Right forelimb (tissue), 1 donor: ENCODE data around the gene SMAD1.
"Not testable (repeated sequence)": the region's sequence is repeated elsewhere in the genome, so short reads cannot be mapped to it uniquely, and the experiment has no call there.

ENCODE experiments used
- DNase-seq: peaks from one replicate; pipeline ENCODE4 v3.0.0-alpha.2; 2018

SMAD1 gene

DNA sequence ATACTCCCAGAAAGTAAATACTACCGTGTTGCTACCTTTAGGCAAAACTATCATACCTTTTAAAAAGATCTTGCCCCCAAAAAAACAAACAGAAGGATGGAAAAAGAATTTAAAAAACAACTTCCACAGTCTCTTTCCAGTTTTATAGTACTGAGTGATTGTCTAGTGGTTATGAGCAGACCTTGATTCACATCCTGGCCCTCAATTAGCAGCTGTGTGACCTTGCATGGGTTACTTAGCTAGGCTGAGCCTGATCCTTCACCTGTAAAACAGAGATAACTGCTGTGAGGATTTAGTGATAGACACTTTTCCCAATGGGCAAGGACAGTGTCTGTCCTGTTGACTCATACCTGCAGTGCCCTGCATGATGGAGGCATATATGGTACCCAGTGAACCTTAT, 49.0 kb downstream of the SMAD1 start:
- no peak for DNase-seq

DNA sequence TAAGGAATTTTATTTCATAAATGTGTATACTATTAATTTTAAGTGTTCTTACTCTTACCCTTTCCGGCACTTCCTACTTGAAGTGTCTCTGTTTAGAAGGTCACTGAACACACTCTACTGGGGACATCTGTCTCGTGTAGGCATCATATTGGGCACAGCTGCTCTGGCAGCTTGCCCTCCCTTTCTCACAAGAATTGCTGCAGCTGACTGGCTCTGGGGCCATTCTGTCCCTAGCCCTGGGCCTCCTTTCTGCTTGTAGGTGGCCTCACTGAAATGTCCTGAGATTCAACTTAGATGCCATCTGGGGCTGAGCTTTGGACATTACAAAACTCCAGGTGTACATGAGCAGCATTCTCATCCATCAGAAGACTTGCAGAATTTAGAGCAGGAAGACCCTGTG, 49.6 kb downstream of the SMAD1 start:
- DNase-seq: no peak

- no peak for DNase-seq
Measured at GRCh38 chr4:145531859-145532258, 50.2 kb downstream of the SMAD1 start.

GRCh38 chr4:145533001-145533400, 51.3 kb downstream of the SMAD1 start:
- DNase-seq: no peak

- not testable (repeated sequence) for DNase-seq
Measured at GRCh38 chr4:145533415-145533814, 51.8 kb downstream of the SMAD1 start.

- DNase-seq: no peak
Measured at GRCh38 chr4:145533961-145534360, 52.3 kb downstream of the SMAD1 start.

DNA sequence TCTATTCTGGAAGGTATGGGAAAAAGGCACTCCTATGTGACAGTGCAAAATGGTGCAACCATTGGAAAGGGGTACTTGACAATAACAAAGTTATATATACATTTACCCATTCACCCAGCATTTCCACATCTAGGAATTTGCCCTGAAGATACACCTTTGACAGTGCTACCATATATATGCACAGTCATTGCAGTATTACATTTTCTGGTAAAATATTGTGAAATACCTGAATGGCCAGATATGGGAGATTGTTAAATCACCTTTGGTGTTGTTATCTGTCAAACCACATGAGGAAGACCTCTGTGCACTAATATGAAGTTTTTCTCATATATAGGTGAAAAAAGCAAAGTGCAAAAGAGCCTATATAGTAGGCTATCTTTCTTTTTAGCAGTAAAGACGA, 53.5 kb downstream of the SMAD1 start:
- no peak for DNase-seq

DNA sequence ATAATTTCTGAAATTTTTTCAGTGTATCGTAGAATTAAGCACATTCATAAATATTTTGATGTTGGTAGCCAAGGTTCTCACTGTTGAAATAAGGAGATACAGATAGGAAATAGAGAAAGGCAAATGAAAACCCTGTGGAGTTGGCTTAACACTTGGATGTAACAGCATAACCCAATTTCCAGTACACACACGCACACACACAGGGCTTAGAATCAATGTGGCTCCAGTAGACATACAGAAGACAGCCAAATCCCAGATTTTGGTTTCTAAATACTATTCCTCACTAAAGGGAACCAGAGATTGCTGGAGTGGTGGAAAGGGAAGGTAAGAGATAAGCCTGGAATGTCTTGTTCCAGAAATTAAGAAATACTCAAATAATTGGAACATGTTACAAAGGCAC, 54.4 kb downstream of the SMAD1 start:
- no peak for DNase-seq

DNA sequence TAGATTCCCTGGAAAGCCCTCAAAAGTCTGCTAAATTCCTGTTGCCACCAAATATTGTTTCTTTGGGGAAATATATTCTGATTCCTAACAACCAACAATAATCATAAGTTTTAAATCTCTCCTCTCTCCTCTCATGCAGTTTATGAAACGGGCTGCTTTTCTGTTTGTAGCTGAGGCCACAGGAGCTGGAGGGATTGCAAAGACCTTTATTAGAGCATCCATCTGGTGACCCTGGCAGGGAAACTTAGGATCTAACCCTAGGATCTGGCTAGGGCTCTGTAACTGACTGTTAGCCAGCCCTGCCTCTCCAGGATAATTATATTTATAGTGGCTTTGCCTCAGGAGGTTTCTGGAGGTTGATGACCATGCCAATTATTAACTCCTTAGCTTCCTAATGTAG, 56.9 kb downstream of the SMAD1 start:
- no peak for DNase-seq

DNA sequence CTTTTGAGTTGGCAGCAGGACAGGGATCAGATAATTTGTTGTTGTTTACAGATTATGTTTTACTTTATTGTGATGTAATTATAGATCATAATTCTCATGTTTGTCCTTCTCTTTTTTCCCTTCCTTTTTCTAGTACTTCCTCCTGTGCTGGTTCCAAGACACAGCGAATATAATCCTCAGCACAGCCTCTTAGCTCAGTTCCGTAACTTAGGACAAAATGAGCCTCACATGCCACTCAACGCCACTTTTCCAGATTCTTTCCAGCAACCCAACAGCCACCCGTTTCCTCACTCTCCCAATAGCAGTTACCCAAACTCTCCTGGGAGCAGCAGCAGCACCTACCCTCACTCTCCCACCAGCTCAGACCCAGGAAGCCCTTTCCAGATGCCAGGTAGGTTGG, 58.0 kb downstream of the SMAD1 start:
- no peak for DNase-seq

- DNase-seq: no peak
Measured at GRCh38 chr4:145540235-145540634, 58.6 kb downstream of the SMAD1 start.

DNA sequence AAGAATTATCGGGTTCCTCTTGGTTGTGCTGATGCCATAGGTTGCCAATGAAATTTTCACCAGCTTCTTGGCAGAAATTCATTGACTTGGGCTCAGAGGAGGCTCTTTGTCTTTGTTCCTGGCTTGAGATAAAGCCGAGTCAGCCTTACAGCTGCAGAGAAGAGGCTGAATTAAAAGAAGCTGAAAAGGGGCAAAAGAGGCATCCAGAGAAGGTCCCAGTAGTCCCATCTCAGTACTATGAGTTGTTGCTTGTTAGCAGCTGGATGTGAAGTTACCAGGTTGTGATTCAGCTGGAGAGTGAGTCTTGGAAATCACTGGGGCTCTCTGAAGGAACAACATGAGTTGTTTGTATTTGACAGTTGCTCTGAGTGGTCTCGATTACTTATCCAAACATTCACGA, 59.7 kb downstream of the SMAD1 start:
- no peak for DNase-seq

DNA sequence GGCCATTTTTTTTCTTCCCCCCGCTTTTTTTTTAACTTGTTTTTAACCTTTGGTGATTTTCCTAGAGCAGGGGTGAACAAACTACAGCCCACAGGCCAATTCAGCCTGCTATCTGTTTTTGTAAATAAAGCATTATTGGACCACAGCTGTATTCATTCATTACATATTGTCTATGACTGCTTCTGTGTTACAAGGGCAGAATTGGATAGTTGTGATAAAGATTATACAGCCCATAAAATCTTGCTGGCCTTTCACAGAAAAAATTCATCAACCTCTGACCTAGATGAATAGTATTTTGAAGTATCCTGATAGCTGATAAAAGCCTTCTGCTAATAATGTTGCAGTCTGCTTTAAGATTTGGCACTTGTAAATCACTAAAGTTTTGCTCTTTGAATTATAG, 63.4 kb downstream of the SMAD1 start:
- no peak for DNase-seq

DNA sequence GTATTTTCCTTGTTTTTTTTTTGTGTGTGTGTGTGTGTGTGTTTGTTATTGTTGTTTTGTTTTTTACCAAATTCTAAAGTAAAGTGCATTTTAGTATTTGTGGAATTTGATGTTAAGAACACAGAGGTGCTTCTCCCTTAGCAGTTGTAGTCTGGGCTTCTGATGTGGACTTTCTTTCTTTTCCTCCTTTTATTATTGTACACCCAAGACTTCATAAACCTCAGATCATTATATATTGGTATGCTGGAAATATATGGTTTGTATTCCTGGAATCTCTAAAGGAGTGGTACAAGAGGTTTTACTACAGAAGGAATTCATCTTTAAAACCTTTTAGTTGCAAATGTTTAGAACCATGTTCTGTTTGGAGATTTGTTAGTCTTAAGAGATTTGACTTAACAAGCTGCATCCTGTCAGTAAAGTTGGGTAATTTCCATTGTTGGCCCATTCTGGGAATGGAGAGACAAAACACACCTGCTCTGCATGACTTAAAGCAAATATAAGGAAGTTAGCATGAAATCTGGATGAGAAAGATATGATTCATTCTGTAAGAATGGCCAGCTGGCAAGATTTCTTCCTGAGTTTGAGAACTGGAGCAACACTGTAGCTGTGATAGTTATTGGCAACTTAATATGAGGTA, 64.0 kb downstream of the SMAD1 start:
- no peak for DNase-seq

GRCh38 chr4:145546175-145546915, 64.7 kb downstream of the SMAD1 start:
- DNase-seq: no peak

- DNase-seq: no peak
Measured at GRCh38 chr4:145551660-145552059, 70.0 kb downstream of the SMAD1 start.

DNA sequence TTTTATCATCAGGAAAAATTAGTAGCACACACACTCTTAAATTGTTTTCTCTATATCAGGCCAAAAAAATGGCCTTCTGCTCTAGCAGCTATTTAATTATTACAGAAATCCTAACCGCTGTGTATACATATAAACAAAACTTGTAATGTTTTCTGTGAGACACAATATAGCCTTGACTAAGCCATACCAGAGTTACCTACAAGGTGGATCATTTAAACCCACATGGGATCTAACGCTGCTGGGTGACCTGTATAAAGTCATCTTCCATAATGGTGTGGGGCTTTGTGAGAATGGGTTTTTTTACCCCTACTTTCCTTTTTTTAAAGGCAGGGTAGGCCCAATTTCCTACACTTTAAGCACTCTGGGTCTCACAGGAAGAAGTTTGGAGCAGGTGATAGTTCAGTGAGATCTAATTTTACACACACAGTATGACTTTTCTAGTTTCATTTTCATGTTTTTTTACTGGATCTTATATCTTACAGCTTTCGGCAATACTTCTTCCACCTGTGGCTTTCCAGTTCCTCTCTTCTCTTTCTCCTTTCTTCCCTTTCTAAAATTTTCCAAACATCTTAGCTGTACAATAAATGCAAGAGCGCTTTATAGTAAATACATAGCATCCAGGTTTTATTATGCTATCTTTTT, 70.6 kb downstream of the SMAD1 start:
- DNase-seq: no peak

DNA sequence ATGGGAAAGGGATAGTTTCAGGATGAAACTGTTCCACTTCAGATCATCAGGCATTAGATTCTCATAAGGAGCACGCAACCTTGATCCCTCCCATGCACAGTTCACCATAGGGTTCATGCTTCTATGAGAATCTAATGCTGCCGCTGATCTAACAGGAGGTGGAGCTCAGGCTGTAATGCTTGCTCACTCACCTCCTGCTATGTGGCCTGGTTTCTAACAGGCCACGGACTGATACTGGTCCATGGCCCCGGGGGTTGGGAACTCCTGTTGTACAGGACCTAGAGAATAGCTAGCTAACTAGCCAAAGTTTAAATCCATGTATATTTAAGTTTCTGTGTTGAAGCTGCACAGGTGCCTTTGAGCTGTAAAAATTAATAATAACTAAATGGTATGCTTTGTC, 71.7 kb downstream of the SMAD1 start:
- DNase-seq: no peak

GRCh38 chr4:145554691-145555090, 73.0 kb downstream of the SMAD1 start:
- no peak for DNase-seq

- DNase-seq: no peak
Measured at GRCh38 chr4:145557720-145558119, 76.1 kb downstream of the SMAD1 start.

GRCh38 chr4:145563293-145563985, 81.8 kb downstream of the SMAD1 start:
- DNase-seq: no peak

DNA sequence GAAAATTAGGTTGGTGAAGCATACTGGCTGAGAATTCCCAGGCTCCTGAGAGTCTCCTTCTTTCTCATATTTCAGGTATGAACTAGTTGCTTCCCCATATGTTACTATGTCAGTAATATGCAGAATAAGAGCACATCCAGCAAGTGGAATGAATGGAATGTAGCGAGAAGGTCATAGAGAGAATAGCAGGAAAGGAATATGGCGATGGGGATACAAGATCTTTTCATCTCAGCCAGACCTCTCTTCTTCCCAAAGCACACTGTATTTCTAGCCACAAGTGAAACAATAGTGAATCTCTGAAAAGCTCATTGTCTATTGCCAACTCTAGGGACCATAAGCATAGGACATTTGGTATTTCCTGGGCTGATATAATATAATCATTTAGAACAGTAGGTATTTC, 82.9 kb downstream of the SMAD1 start:
- no peak for DNase-seq

GRCh38 chr4:145565328-145565727, 83.7 kb downstream of the SMAD1 start:
- DNase-seq: no peak
